Ovary (tissue), 9 donors: ENCODE data around the gene LIMS2. TPM values are rescaled to one million over a fixed set of nuclear protein-coding genes. Genes with fewer than 3 reads are reported as not detected.
A peak's percentile ranks its signal among the peaks of the same experiment; 100 is the strongest.

Experiments used
- DNase-seq, 5 donors: peaks; one replicate each; pipeline ENCODE4 v3.0.0-alpha.2; 2019 to 2020
- H3K27ac ChIP-seq, 2 donors: fragments of 200-600 bp; one replicate each; pipeline versions ENCODE4 v1.5.1 to v1.8.0; 2019 to 2022
- H3K27me3 ChIP-seq: fragments of 200-600 bp; one replicate; pipeline ENCODE4 v1.8.0; 2022
- H3K36me3 ChIP-seq: fragments of 200-600 bp; sonication (generic); one replicate; pipeline ENCODE4 v1.5.1; 2019
- H3K4me1 ChIP-seq: one replicate; pipeline ENCODE4 v1.8.1; 2013; ENCODE audit warnings: mild to moderate bottlenecking, moderate library complexity; ENCODE audit not compliant: insufficient read depth
- H3K4me3 ChIP-seq: fragments of 200-600 bp; sonication (generic); one replicate; pipeline ENCODE4 v1.5.1; 2017
- H3K9me3 ChIP-seq, 2 donors: fragments of 200-600 bp in 1 of 2; sonication (generic) in 1 of 2; one replicate each; pipeline versions ENCODE4 v1.5.1 to v1.8.1; 2013 to 2019; ENCODE audit warnings: mild to moderate bottlenecking in 1 of 2, moderate library complexity in 1 of 2
- EP300 ChIP-seq: sonication (generic); formaldehyde crosslinking; IDR thresholded peaks from one replicate; pipeline ENCODE4 v1.6.1; 2017; ENCODE audit warnings: antibody characterized with exemption
- POLR2A ChIP-seq: fragments of 450-650 bp; IDR thresholded peaks from one replicate; pipeline ENCODE4 v1.6.1; 2017; ENCODE audit warnings: antibody characterized with exemption, mild to moderate bottlenecking, moderate library complexity
- WGBS, 3 donors: extraction: QIAGEN DNeasy Blood & Tissue Kit in 1 of 3; methylation state at CpG; one replicate each; pipeline versions ENCODE4 v1.1.5 to v1.1.7; 2013 to 2017; 5-methylcytosine and 5-hydroxymethylcytosine counted together
- intact Hi-C, 4 donors: fragments of 100-400 bp; cut with DNase I; formaldehyde crosslinking; loops; one replicate each; pipeline versions ENCODE4 v1.11.0 to v1.15.1; 2022 to 2023
- polyA plus RNA-seq, 2 donors: library from polyadenylated mRNA; stranded (reverse); fragments of 200-250 nt in 1 of 2; fragments of 350-450 nt in 1 of 2; fragmentation: Illumina TruSeq in 1 of 2; extraction: RNeasy Lipid Tissue Mini Kit (QIAGEN cat#74804) in 1 of 2; gene quantifications; one replicate each; pipeline ENCODE4 v1.2.3, GENCODE V29; 2013 to 2014
- total RNA-seq, 7 donors: library from RNA; depleted of rRNA in 2 of 7; stranded (reverse); fragments of >200 nt in 2 of 7; fragmentation: NEBNext Ultra II Directional in 3 of 7; extraction: Animal tissue kit (Norgen Biotek cat#: 25700) in 3 of 7; gene quantifications; one replicate each; pipeline versions ENCODE4 v1.1.0 to v1.2.4, GENCODE V29; 2016 to 2023
- TF ChIP-seq, protein P1 (sequence below), 3 donors: fragments of 450-650 bp in 2 of 3; fragments of 200-600 bp in 1 of 3; IDR thresholded peaks; one replicate each; pipeline versions ENCODE4 v1.5.1 to v1.8.0; 2016 to 2022; ENCODE audit warnings: antibody characterized with exemption in 3 of 3, mild to moderate bottlenecking in 1 of 3
- donor health status: DM: no; HTN: no; CAD: no; lungs with moderate emphysema.
- donor health status: DM: no; HTN: no; CAD: no.
- donor health status: Bipolar disorder and iron deficiency.
- donor health status: DM: yes; HTN: yes; CAD: no.
- donor health status: DM: no; HTN: no; CAD: no.
- donor health status: DM: yes; HTN: yes; CAD: no.

The LIMS2 gene
- total and polyA plus RNA-seq, 9 donors: 3.8 to 70.4 (median 19.1) TPM

DNA sequence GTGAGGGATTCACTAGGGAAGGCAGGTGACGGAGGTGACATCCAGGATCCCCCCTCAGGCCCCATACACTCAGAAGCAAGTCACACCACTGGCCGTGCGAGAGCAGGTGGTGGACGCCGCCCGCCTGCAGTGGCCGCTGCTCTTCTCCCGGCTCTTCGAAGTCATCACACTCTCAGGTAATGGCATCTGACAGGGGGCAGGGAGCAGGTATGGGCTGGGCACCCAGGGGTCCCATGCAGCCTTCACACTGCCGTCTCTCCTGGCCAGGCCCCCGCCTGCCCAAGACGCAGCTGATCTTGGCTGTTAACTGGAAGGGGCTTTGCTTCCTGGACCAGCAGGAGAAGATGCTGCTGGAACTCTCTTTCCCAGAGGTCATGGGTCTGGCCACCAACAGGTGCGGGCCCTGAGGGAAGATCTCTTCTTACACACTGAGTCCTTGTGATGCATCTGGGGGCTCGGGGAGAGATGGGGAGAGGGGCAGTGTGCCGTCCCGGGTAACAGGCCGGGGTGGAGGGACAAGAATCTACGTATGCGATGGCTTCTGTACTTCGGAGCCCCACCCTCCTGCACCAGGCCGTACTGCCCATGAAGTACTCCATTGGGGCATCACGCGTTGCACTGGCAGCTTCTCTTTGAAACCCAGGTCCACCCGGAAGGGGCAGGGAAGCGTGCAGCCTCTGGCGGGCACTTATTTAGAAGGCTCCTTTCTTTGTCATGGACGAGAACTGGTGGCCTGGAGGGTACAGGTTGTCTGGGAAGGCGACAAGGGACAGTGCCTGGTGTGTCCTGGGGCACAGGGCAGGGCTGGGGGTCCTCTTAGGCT lies 48.2 kb downstream of the LIMS2 start:
- intact Hi-C loops: no loop called here
- peak in 1 of 5 donors; percentile 5 for DNase-seq
- no peak for TF ChIP-seq EP300
- Histone ChIP-seq H3K27me3 (no peaks in the 10 kb centered on the region), H3K36me3 (no peaks in the 10 kb centered on the region), H3K4me1 (no peaks in the 10 kb centered on the region), H3K27ac (no peak overlapping the region), H3K9me3 (no peaks in the 10 kb centered on the region), H3K4me3 (no peak overlapping the region)
- WGBS, 3 donors: 84 to 89% (median 87%) methylated on average over 27 to 28 of the region's 28 CpGs

DNA sequence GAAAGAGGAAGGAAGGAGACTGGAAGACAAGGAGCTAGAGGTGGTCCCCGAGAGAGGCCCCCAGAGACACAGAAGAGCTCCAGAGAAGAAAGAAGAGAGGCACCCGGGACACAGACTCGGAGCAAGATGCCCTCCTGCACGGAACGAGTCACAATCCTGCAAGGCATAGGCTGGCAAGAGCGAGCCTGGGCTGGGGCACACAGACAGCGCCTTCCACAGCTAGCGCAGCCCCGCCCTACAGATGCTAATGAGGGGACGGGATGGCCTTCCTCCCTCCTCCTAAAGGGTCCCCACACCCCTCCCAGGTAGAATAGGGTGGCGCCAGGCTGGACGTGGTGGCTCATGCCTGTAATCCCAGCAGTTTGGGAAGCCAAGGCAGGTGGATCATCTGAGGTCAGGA lies 49.2 kb downstream of the LIMS2 start:
- no peak for DNase-seq
- Histone ChIP-seq H3K27me3 (no peaks in the 10 kb centered on the region), H3K27ac (no peak overlapping the region), H3K9me3 (no peaks in the 10 kb centered on the region), H3K36me3 (no peaks in the 10 kb centered on the region), H3K4me3 (no peak overlapping the region), H3K4me1 (no peaks in the 10 kb centered on the region)
- TF ChIP-seq, protein P1, sequence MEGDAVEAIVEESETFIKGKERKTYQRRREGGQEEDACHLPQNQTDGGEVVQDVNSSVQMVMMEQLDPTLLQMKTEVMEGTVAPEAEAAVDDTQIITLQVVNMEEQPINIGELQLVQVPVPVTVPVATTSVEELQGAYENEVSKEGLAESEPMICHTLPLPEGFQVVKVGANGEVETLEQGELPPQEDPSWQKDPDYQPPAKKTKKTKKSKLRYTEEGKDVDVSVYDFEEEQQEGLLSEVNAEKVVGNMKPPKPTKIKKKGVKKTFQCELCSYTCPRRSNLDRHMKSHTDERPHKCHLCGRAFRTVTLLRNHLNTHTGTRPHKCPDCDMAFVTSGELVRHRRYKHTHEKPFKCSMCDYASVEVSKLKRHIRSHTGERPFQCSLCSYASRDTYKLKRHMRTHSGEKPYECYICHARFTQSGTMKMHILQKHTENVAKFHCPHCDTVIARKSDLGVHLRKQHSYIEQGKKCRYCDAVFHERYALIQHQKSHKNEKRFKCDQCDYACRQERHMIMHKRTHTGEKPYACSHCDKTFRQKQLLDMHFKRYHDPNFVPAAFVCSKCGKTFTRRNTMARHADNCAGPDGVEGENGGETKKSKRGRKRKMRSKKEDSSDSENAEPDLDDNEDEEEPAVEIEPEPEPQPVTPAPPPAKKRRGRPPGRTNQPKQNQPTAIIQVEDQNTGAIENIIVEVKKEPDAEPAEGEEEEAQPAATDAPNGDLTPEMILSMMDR (IDR thresholded peaks at IDR 0.05): no peak
- TF ChIP-seq EP300 (no peak), POLR2A (no peak)
- 49 to 52% (median 49%) methylated on average over 12 of the region's 12 CpGs for WGBS, 3 donors
- intact Hi-C loops: no loop called here

DNA sequence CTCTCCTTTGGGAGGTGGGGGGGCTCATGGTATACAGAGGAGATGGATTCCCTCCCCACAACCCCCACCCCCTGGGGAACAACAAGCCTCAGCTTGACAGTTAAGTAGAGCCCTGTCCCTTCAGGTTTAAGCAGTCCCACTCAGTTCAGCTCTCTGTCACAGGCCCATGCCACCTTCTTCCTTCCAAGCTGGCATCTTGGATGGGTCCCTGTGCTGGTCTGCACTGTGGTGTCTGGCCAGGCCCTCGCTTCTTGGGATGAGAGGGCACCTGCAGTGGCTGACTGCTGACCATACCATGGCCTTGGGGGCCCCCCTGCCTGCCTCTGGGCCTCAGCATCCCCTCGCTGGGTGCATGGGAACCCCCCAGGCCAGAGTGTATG lies 49.8 kb downstream of the LIMS2 start:
- Histone ChIP-seq H3K4me3 (no peak overlapping the region), H3K36me3 (no peaks in the 10 kb centered on the region), H3K27me3 (no peaks in the 10 kb centered on the region), H3K4me1 (no peaks in the 10 kb centered on the region), H3K27ac (no peak overlapping the region), H3K9me3 (no peaks in the 10 kb centered on the region)
- TF ChIP-seq, protein P1 (IDR thresholded peaks at IDR 0.05): no peak
- TF ChIP-seq POLR2A (no peak), EP300 (no peak)
- intact Hi-C loops: no loop called here
- WGBS, 3 donors: 87 to 97% (median 91%) methylated on average over 2 of the region's 2 CpGs
- peak in 2 of 5 donors; percentile 8 to 14 for DNase-seq

DNA sequence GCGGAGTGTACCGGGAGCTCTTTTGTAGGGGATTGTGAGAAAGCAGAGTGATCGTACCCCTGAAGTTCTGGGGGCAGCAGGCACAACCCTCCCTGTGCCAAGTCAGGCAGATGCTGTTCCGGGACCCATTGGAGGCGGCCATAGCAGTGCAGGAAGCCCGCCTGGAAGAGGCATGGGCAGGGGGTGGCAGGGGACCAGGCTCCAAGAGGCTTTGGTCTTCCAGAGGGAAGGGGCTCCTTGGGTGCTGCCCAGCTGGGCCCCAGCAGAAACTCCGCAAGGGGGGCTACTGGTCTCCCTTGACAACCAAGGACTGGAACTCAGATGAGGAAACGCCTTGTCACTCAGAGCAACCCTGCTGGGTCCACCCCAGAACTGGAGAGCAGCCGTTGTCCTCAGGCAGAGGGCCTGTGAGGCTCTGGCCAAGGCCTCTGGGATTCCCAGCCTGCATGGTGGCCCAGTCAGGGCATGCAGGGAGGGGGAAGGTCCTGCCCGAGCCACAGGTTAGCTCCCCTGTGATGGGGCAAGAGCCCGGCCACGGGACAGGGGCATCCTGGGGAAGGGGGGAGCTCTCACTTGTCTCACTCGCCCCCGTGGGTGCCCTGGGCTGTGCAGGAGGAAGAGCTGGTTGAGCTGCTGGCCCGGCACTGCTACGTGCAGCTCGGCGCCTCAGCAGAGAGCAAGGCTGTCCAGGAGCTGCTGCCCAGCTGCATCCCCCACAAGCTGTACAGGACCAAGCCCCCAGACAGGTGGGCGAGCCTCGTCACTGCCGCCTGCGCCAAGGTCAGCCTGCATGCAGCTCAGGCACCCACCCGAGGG lies 50.4 kb downstream of the LIMS2 start:
- no peak overlapping the region for H3K4me3 ChIP-seq
- H3K27me3 ChIP-seq: no peaks in the 10 kb centered on the region
- no peaks in the 10 kb centered on the region for H3K4me1 ChIP-seq
- H3K36me3 ChIP-seq: no peaks in the 10 kb centered on the region
- peak in 2 of 5 donors; percentile 7 to 23 for DNase-seq
- 70 to 76% (median 75%) methylated on average over 22 to 23 of the region's 23 CpGs for WGBS, 3 donors
- no peaks in the 10 kb centered on the region for H3K9me3 ChIP-seq
- TF ChIP-seq, protein P1 (IDR thresholded peaks at IDR 0.05): no peak
- intact Hi-C loops: no loop called here
- no peak overlapping the region for H3K27ac ChIP-seq
